Measurements from ENCODE around the gene CRAT.

DNA sequence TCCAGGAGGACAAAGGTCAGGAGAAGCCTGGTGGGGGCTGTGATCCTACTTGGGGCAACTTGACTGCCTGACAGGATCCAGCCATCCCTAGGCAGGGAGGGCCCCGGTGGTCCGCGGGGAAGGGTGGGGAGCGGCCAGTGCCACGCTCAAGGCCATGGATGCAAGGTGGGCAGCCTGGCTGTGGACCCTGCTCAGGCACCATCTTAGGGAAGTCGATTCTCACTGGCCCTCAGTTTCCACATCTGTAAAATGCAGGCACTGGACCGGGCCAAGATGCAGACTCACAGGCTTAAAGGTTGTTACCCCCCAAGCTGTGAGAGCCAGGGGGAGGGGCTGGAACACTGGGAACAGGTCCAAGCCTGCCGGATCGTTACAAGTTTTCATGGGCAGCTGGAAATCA is 38.4 kb downstream of the CRAT start:
- TF ChIP-seq, protein P1, sequence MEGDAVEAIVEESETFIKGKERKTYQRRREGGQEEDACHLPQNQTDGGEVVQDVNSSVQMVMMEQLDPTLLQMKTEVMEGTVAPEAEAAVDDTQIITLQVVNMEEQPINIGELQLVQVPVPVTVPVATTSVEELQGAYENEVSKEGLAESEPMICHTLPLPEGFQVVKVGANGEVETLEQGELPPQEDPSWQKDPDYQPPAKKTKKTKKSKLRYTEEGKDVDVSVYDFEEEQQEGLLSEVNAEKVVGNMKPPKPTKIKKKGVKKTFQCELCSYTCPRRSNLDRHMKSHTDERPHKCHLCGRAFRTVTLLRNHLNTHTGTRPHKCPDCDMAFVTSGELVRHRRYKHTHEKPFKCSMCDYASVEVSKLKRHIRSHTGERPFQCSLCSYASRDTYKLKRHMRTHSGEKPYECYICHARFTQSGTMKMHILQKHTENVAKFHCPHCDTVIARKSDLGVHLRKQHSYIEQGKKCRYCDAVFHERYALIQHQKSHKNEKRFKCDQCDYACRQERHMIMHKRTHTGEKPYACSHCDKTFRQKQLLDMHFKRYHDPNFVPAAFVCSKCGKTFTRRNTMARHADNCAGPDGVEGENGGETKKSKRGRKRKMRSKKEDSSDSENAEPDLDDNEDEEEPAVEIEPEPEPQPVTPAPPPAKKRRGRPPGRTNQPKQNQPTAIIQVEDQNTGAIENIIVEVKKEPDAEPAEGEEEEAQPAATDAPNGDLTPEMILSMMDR (IDR thresholded peaks at IDR 0.05): no peak
- no peak for TF ChIP-seq POLR2A (IDR thresholded peaks at IDR 0.05)

All from heart left ventricle (tissue), 13 donors.